ENCODE results near the gene MKLN1.
"Not testable (repeated sequence)": the region's sequence is repeated elsewhere in the genome, so short reads cannot be mapped to it uniquely, and the experiment has no call there.

The MKLN1 gene

GRCh38 chr7:131312838-131313237 lies 14.8 kb upstream of the MKLN1 start:
- DNase-seq (ENCODE audit: low read depth in 2 of 2): no peak

GRCh38 chr7:131320603-131321002 lies 7.1 kb upstream of the MKLN1 start:
- no peak for DNase-seq (ENCODE audit: low read depth in 2 of 2)

- DNase-seq (ENCODE audit: low read depth in 2 of 2): no peak
Measured at GRCh38 chr7:131321656-131322055, 6.0 kb upstream of the MKLN1 start.

DNA sequence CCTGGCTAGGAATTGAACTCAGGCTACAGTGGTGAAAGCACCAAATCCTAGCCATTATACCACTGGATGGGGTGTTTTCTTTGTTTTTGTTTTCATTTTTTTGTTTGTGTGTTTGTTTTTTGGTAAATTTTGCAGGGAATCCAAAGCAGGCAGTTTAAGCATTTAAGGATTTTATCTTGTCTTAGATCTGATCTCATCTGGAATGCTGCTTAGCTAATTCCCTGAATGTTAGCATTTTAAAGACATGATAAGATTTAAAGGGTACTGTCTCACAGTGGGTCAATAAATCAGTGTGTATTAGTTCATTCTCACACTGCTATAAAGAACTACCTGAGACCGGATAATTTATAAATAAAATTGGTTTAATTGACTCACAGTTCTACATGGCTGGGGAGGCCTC lies 5.6 kb upstream of the MKLN1 start:
- no peak for DNase-seq (ENCODE audit: low read depth in 2 of 2)

DNA sequence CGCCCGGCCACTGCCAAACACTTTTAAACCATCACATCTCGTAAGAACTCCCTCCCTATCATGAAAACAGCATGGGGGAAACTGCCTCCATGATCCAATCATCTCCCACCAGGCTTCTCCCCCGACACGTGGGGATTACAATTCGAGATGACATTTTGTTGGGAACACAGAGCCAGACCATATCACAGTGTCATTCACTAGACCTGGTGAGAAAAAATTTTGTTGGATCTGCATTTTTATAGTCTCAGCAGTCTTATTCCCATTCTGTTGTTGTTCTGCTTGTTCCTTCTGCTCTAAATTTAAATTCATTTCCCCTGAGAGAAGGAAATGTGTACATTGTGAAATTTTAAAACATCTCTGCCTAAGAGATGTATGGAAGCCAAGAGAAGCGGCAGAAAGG lies 4.8 kb upstream of the MKLN1 start:
- DNase-seq (ENCODE audit: low read depth in 2 of 2): no peak

DNA sequence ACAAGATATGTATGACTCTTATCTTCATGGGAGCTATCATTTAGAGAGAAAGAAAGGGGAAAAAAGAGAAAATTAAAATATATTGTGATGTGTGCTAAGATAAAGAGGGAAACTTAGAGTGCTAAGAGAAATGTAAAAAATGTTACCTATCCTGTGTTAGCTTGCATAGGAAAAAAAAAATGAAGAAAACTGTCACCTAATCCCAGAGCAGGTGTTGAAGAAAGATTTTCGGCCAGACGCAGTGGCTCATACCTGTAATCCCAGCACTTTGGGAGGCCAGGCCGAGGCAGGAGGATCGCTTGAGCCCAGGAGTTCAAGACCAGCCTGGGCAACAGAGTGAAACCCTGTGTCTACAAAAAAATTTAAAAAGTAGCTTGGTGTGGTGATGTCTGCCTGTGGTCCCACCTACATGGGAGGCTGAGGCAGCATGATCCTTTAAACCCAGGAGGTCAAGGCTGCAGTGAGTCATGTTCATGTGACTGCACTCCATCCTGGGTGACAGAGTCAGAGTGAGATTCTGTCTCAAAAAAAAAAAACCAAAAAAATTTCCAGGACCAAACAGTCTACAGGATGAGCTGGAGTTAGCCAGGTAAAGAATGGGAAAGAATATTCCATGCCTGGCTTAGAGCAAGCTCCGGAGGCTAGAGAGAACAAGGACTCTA lies 2.4 kb upstream of the MKLN1 start:
- no peak for DNase-seq (ENCODE audit: low read depth in 2 of 2)

GRCh38 chr7:131326576-131326975 lies 1.1 kb upstream of the MKLN1 start:
- no peak for DNase-seq (ENCODE audit: low read depth in 2 of 2)

GRCh38 chr7:131327049-131327625 lies 539 bp upstream of the MKLN1 start:
- no peak for DNase-seq (ENCODE audit: low read depth in 2 of 2)

DNA sequence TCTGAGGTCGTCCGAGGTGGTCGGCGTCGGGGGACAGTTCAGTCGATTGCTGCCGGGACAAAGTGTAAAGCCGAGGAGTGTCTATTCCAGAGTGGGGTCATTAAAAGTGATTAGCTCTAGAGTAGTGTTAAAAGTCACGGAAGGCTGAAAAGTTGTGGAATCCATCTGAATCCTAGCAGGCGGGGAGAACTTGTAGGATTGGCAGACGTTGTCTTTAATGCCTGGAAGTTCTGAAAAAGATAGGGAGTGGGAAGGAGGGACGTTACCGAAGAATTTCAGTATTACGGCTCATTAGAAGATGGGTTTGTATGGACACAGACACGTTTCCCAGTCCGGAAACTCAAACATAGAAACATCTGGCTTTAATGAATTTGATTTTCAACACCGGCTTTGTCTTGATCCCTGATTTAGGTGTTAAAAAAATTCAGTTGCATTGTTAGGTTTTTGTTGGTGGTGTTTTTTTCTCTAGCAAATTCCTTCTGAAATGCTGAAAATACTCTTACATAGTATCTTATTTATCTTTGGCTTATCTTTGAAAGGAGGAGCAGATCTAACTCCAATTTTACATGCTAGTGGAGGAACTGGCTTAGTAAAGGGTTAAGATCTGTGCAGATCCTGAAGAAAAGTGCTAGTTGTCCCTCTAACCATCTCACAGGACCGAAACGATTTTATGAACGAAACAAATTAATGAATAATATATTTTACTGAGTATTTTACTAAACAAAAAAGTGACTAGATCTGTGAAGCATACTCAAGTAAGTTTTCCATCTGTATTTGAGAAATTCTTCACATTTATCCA lies 900 bp downstream of the MKLN1 start:
- DNase-seq (ENCODE audit: low read depth in 2 of 2): no peak

GRCh38 chr7:131329176-131329570 lies 1.5 kb downstream of the MKLN1 start:
- DNase-seq (ENCODE audit: low read depth in 2 of 2): no peak

GRCh38 chr7:131330299-131330698 lies 2.6 kb downstream of the MKLN1 start:
- no peak for DNase-seq (ENCODE audit: low read depth in 2 of 2)

GRCh38 chr7:131331806-131332205 lies 4.1 kb downstream of the MKLN1 start:
- DNase-seq (ENCODE audit: low read depth in 2 of 2): no peak

DNA sequence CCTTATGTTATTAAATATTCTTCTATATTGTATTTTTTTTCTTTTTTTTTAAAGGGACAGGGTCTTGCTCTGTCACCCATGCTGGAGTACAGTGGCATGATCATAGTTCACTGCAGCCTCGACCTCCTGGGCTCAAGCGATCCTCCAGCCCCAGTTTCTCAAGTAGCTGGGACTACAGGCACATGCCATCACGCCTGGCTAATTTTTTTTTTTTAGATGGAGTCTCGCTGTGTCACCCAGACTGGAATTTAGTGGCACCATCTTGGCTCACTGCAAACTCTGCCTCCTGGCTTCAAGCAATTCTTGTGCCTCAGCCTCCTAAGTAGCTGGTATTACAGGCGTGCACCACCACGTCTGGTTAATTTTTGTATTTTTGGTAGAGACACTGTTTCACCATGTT lies 5.1 kb downstream of the MKLN1 start:
- not testable (repeated sequence) for DNase-seq (ENCODE audit: low read depth in 2 of 2)

GRCh38 chr7:131335639-131336381 lies 8.1 kb downstream of the MKLN1 start:
- DNase-seq (ENCODE audit: low read depth in 2 of 2): no peak

DNA sequence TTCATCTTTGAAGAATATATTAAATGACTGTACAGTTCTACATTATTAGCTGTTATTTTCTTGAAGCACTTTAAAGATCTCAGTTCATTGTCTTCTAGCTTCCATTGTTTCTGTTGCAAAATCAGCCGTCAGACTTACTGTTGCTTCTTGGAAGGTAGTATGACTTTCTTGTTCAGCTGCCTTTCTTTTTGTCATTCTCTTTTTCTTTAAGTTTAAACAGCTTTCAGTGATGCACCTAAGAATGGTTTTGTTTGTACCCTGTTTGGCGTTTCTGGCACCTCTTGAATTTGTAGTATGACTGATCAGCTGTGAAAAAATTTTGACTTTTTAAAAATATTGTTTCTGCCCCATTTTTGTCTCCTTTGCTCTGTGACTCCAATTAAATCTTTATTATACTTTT lies 9.3 kb downstream of the MKLN1 start:
- DNase-seq (ENCODE audit: low read depth in 2 of 2): no peak

DNA sequence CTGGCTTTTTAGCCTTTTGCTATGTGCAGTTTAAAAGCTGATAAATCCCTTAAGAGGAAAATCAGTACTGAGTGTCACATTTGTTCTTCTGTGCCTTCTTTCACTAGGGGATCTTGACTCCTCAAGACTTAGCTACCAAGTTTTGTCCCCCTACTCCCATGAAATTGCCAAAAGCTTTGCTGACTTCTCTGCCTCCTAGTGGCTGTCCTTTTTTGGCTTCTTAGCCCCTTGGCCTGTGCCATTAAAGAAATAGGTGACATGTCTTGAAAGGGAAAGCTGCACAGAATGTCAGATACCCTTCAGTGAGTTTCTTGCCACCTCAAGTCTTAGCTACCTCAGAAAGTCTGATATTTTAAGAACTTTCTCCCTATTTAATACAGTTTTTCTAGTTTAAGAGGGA lies 10.5 kb downstream of the MKLN1 start:
- no peak for DNase-seq (ENCODE audit: low read depth in 2 of 2)

GRCh38 chr7:131338691-131339390 lies 11.2 kb downstream of the MKLN1 start:
- DNase-seq (ENCODE audit: low read depth in 2 of 2): no peak

- no peak for DNase-seq (ENCODE audit: low read depth in 2 of 2)
Measured at GRCh38 chr7:131341690-131342089, 14.0 kb downstream of the MKLN1 start.

DNA sequence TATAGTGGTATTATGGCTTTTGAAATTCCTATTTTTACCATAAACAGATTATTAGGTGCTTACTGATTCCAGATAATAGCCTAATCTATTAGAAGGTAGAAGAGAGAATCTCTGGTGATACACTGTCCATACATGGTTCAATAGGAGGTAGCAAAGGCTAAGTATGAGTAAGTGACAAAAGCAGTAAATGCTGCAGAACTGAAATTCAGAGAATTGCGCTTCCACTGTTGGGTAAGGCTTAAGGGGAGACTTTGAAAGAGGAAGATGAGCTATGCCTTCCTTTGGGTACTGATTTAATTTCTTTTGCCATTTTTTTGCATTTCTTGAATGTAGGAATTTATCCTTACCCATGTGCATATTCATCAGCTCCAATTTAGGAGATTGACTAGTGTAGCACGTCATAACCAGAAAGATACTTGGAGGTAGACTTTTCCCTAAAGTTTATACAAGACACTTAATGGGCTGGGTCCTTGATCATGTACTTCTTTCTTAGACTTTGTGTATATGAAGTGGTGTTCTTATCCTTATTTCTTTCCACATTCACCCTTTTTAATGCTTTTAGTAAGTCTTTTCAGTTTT lies 15.3 kb downstream of the MKLN1 start:
- DNase-seq (ENCODE audit: low read depth in 2 of 2): no peak

- DNase-seq (ENCODE audit: low read depth in 2 of 2): no peak
Measured at GRCh38 chr7:131346885-131347592, 19.4 kb downstream of the MKLN1 start.

GRCh38 chr7:131352032-131352431 lies 24.4 kb downstream of the MKLN1 start:
- DNase-seq (ENCODE audit: low read depth in 2 of 2): no peak

Measured in stimulated activated CD4-positive, alpha-beta T cell treated with anti-CD3 and anti-CD28 coated beads, Interleukin-15, amount 100 ng/mL, for 48 hours (primary cell).